GM18870 (cell line): Measurements from ENCODE around the gene SMARCE1.
A peak's percentile ranks its signal among the peaks of the same experiment; 100 is the strongest.

Source experiments
- ATAC-seq: cut with Tn5 transposase; IDR thresholded peaks from one replicate; pipeline ENCODE4 v1.9.1; 2021; ENCODE audit warnings: moderate library complexity; ENCODE audit not compliant: unreplicated experiment

Gene SMARCE1

GRCh38 chr17:40646791-40647623 lies 611 bp downstream of the SMARCE1 start:
- no peak for ATAC-seq

- no peak for ATAC-seq
These were observed 1.7 kb downstream of the SMARCE1 start for GRCh38 chr17:40645943-40646342.

- ATAC-seq: no peak
These were observed 2.3 kb downstream of the SMARCE1 start for GRCh38 chr17:40645291-40645690.

- no peak for ATAC-seq
These were observed 9.7 kb downstream of the SMARCE1 start for GRCh38 chr17:40637931-40638330.

- no peak for ATAC-seq
These were observed 13.7 kb downstream of the SMARCE1 start for GRCh38 chr17:40633871-40634270.

- no peak for ATAC-seq
These were observed 15.4 kb downstream of the SMARCE1 start for GRCh38 chr17:40632216-40632615.

- ATAC-seq: no peak
These were observed 17.8 kb downstream of the SMARCE1 start for GRCh38 chr17:40629842-40630241.

- no peak for ATAC-seq
These were observed 22.3 kb downstream of the SMARCE1 start for GRCh38 chr17:40625311-40625710.

- ATAC-seq: no peak
These were observed 24.0 kb downstream of the SMARCE1 start for GRCh38 chr17:40623419-40624210.

- no peak for ATAC-seq
These were observed 25.1 kb downstream of the SMARCE1 start for GRCh38 chr17:40622509-40622928.

- no peak for ATAC-seq
These were observed 26.0 kb downstream of the SMARCE1 start for GRCh38 chr17:40621578-40621977.

- ATAC-seq: no peak
These were observed 26.6 kb downstream of the SMARCE1 start for GRCh38 chr17:40621019-40621418.

GRCh38 chr17:40618754-40619625 lies 28.6 kb downstream of the SMARCE1 start:
- no peak for ATAC-seq

- no peak for ATAC-seq
These were observed 29.9 kb downstream of the SMARCE1 start for GRCh38 chr17:40617678-40618240.

- no peak for ATAC-seq
These were observed 31.0 kb downstream of the SMARCE1 start for GRCh38 chr17:40616592-40616991.

GRCh38 chr17:40615841-40616476 lies 31.7 kb downstream of the SMARCE1 start:
- ATAC-seq: no peak

- ATAC-seq: peak; percentile 71
These were observed 32.4 kb downstream of the SMARCE1 start for GRCh38 chr17:40615068-40615840.

GRCh38 chr17:40614431-40615067 lies 33.1 kb downstream of the SMARCE1 start:
- ATAC-seq: no peak
